GM19023 (cell line): ENCODE data around the gene TCP11.
"Not testable (repeated sequence)": the region's sequence is repeated elsewhere in the genome, so short reads cannot be mapped to it uniquely, and the experiment has no call there.

Experiments
- ATAC-seq: cut with Tn5 transposase; IDR thresholded peaks from one replicate; pipeline ENCODE4 v1.9.1; 2021; ENCODE audit warnings: mild to moderate bottlenecking, moderate library complexity; ENCODE audit not compliant: unreplicated experiment

Gene TCP11

DNA sequence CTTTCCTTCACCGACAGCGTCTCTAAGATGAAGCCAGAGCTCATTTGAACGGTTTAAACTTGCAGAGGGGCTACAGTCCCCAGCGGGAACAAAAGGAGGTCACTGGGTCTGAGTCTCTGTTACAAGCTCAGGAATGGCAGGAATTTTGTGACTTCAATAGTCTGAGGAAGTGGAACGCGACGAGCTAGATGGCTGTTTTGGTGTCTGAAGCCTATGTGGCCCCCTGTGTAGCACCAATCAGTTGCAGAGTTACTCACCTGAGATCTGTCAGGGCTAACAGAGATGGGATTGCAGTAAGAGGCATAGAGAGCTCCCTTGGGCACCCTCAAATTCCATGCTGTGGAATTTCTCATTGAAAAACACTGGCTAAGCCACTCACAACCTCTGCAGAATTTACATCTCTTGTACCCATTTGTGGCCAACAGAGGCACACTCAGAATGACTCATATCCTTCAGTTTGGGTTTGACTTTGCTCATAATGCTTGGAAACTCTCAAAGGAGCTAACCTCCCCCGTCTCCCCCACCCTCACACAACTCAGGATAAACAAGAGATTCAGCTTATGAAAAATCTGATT lies 7.1 kb upstream of the TCP11 start:
- no peak for ATAC-seq

DNA sequence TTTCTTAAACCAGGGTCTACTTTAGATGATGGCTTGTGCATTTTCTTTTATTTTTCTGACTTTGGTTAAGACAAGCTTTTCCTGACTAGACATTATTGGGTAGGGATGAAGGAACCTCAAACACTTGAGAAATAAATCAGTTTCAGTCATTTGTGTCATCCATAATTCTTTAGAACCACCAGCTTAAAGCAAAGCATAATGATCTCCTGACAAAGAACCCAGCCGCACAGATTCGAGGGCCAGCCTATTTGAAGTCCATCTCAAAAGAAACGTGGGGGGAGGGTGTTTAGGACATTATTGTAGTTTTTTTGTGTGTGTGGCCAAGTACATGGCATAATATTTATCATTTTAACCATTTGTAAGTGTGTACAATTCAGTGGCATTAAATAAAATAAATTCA lies 6.3 kb upstream of the TCP11 start:
- ATAC-seq = no peak

- ATAC-seq = no peak
Observed at GRCh38 chr6:35147026-35147425, 5.9 kb upstream of the TCP11 start.

- no peak for ATAC-seq
Observed at GRCh38 chr6:35146453-35146852, 5.3 kb upstream of the TCP11 start.

DNA sequence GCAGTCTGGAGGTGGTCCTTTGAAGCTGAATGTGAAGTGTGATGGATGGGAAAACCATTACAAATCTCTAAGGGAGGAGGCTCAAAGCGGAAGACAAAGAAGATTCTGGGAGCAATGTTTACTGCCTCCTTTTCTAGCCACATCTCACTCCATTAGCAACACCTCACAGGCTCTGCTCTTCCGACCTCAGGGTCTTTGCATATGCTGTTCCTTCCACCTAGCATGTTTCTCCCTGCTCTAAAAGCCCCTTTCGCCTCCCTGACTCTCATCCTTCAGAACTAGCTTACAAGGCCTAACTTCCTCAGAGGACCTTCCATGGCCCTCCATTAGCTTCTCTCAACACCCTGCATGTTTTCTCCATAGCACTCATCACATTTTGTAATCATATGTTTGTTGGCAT lies 4.6 kb upstream of the TCP11 start:
- ATAC-seq = no peak

GRCh38 chr6:35142588-35143569 lies 1.7 kb upstream of the TCP11 start:
- no peak for ATAC-seq

GRCh38 chr6:35140639-35141006 lies 516 bp downstream of the TCP11 start:
- no peak for ATAC-seq

- no peak for ATAC-seq
Observed at GRCh38 chr6:35139924-35140638, 1.1 kb downstream of the TCP11 start.

- no peak for ATAC-seq
Observed at GRCh38 chr6:35139470-35139869, 1.7 kb downstream of the TCP11 start.

DNA sequence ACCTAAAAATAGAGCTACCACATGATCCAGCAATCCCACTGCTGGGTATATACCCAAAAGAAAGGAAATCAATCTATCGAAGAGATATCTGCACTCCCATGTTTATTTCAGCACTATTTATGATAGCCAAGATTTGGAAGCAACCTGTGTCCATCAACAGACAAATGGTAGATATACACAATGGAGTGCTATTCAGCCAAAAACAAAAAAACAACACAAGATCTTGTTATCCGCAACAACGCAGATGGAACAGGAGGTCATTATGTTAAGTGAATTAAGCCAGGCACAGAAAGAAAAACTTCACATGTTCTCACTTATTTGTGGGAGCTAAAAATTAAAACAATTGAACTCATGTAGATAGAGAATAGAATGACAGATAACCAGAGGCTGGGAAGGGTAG lies 2.9 kb downstream of the TCP11 start:
- ATAC-seq = not testable (repeated sequence)

DNA sequence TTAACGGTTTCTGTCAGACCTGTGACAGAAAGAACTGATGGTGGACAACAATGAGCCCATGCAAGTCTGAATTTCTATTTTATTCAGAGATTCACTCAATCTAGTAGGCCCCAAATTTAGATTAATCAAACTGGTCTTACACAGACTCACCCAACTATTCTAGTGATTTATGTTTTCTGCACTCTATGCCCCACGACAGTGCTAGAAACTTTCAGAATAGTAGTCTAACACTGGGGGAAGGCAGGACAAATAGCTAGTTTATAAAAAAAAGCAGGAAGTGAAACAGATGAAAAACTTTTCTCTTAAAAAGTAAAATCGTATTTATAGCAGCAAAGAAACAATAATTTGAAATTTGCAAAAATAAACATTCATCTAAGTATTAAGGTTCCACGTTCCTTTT lies 5.0 kb downstream of the TCP11 start:
- no peak for ATAC-seq

DNA sequence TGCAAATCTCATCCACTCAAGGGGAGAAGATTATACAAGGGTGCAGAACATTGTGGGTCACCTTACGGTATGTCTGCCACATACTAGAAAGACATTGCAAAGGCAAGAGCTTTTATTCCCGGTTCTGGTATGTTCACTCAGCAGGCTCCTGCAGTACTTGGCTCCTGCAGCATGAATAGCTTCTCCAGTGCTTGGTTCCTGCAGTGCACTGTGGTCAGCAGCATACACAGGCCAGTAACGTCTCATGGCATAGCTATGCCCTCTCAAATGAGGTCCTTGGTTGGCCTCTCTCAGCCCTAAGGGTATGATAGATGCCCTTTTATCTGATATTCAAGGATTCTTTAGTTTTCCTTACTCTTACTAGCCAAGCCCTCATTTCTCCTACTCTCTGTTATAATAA lies 12.6 kb downstream of the TCP11 start:
- ATAC-seq = no peak

- no peak for ATAC-seq
Observed at GRCh38 chr6:35128042-35128441, 13.1 kb downstream of the TCP11 start.

GRCh38 chr6:35124356-35124755 lies 16.8 kb downstream of the TCP11 start:
- no peak for ATAC-seq

DNA sequence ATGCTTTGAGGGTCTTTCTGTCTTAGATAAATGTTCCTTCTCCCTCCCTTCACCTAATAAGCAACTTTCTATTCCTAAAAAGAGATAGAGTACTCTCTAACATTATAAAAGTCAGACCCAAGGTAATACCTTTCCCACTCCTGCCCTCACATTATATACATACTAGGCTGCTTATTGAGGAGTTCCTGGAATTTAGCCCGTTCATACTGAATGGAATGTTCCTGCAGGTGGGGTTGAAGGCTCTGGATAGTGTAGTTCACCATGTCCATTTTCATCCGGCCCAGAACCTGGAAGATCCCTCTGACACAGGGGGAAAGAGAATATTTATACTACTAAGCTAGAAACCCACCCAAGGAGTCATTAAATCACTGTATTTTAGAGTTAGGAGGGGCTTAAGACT lies 20.4 kb downstream of the TCP11 start:
- no peak for ATAC-seq

GRCh38 chr6:35108309-35108885 lies 32.7 kb downstream of the TCP11 start:
- no peak for ATAC-seq

- not testable (repeated sequence) for ATAC-seq
Observed at GRCh38 chr6:35107761-35108160, 33.4 kb downstream of the TCP11 start.

GRCh38 chr6:35107208-35107607 lies 33.9 kb downstream of the TCP11 start:
- ATAC-seq = not testable (repeated sequence)

DNA sequence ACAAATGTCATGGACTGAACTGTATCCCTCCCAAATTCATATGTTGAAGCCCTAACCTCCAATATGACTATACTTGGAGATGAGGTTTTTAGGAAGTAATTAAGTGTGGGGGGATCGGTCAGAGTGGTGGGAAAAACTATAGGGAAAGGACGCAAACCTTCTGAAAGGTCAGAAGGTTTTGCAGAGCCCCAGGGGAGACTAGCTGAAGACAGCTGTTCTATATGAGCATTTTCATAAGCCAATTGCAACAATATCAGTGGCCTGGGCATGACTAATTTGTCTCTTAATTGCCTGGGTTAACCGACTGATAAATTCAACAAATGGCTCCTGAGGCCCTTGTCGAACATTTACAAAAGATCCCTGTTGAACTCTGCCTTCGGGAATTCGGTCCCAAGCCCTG lies 35.1 kb downstream of the TCP11 start:
- ATAC-seq = not testable (repeated sequence)

- no peak for ATAC-seq
Observed at GRCh38 chr6:35105078-35105477, 36.1 kb downstream of the TCP11 start.

DNA sequence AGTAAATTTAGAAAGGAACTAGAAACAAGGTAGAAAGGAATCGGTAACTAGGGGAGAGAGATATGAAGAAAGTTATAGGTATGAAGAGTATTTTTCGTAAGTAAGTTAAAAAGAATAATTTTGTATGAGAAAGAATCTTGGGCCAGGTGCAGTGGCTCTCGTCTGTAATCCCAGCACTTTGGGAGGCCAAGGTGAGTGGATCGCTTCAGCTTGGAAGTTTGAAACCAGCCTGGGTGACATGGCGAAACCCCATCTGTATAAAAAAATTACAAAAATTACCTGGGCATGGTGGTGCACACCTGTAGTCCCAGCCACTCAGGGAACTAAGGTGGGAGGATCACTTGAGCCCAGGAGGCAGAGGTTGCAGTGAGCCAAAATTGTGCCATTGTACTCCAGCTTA lies 42.0 kb downstream of the TCP11 start:
- ATAC-seq = no peak
